HPDE6-E6E7 (cell line): ENCODE data around the gene ELAVL3.
"Not testable (repeated sequence)": the region's sequence is repeated elsewhere in the genome, so short reads cannot be mapped to it uniquely, and the experiment has no call there.

Experiments used
- DNase-seq: peaks from one replicate; pipeline ENCODE4 v3.0.0; 2011; ENCODE audit warnings: missing footprints; ENCODE audit errors: extremely low spot score

The ELAVL3 gene

GRCh38 chr19:11406703-11407236, 74.1 kb downstream of the ELAVL3 start:
- not testable (repeated sequence) for DNase-seq

- no peak for DNase-seq
Observed at GRCh38 chr19:11405846-11406643, 74.8 kb downstream of the ELAVL3 start.

- DNase-seq, result no peak
Observed at GRCh38 chr19:11404588-11405222, 76.1 kb downstream of the ELAVL3 start.

GRCh38 chr19:11401808-11402543, 78.9 kb downstream of the ELAVL3 start:
- no peak for DNase-seq
